ENCODE measurements around the gene SPOCK3. TPM values are rescaled to one million over a fixed set of nuclear protein-coding genes. Genes with fewer than 3 reads are reported as not detected.

Gene SPOCK3
- polyA plus RNA-seq, 2 of the 4 experiments (the other 2 are of a cell fraction) = 0.15 to 0.61 TPM

GRCh38 chr4:167230744-167231143 is 3.5 kb downstream of the SPOCK3 start:
- ATAC-seq = no peak

GRCh38 chr4:167222099-167222498 is 12.2 kb downstream of the SPOCK3 start:
- ATAC-seq (no peak), FAIRE-seq (no peak), DNase-seq (ENCODE audit: low read depth in 1 of 2, low spot score in 1 of 2) (no peak)
- WGBS (ENCODE audit: missing lambda C conversion rate) = 12% methylated on average over 2 of the region's 2 CpGs
- Histone ChIP-seq H3K4me3 (no peak overlapping the region), H3K4me1 (peaks cover 17% of the 10 kb centered on the region; the same call in 2 of the 3 replicates), H3K4me2 (no peak overlapping the region), H3K27ac (no peak overlapping the region), H3K9me3 (no peaks in the 10 kb centered on the region)
- POLR2A ChIA-PET = no interaction called here
- TF ChIP-seq FOXS1 (CRISPR knock-in tag; IDR thresholded peaks at IDR 0.05) (no peak), SREBF2 (IDR thresholded peaks at IDR 0.05) (no peak), E2F6 (IDR thresholded peaks at IDR 0.05; ENCODE audit: borderline replicate concordance, low read depth) (no peak), ZC3H11A (IDR thresholded peaks at IDR 0.05) (no peak)
- CTCF ChIA-PET = no interaction called here

More at GRCh38 chr4:167230744-167231143, 3.5 kb downstream of the SPOCK3 start:
- FAIRE-seq = no peak
- 71% methylated on average over 5 of the region's 5 CpGs for WGBS (ENCODE audit: missing lambda C conversion rate)
- no peak overlapping the region for H3K4me2 ChIP-seq
- H3K9me3 ChIP-seq = no peaks in the 10 kb centered on the region
- H3K4me1 ChIP-seq = no peaks in the 10 kb centered on the region
- ChIA-PET CTCF (no interaction called here), POLR2A (no interaction called here)
- TF ChIP-seq ATOH8 (CRISPR knock-in tag; IDR thresholded peaks at IDR 0.05; ENCODE audit: low read depth) = no peak
- TF ChIP-seq MAX (IDR thresholded peaks at IDR 0.05) = no peak
- TF ChIP-seq RAD21 (conservative IDR thresholded peaks at IDR 0.05 in 1 of 2, IDR thresholded peaks at IDR 0.05 in 1 of 2) = no peak
- no peak for TF ChIP-seq CTCF (IDR thresholded peaks at IDR 0.05)
- TF ChIP-seq EHMT2 (IDR thresholded peaks at IDR 0.05; ENCODE audit: low read depth) = no peak
- no peak for TF ChIP-seq CEBPB (IDR thresholded peaks at IDR 0.05)
- no peak for TF ChIP-seq MYC (IDR thresholded peaks at IDR 0.05; ENCODE audit: borderline replicate concordance, low read length)
- no peak for TF ChIP-seq FOSB (CRISPR knock-in tag; IDR thresholded peaks at IDR 0.05)
- TF ChIP-seq NR3C1 (IDR thresholded peaks at IDR 0.05) = no peak
- TF ChIP-seq POLR2A (IDR thresholded peaks at IDR 0.05; ENCODE audit: low read length) = no peak
- TF ChIP-seq CBX2 (IDR thresholded peaks at IDR 0.05; ENCODE audit: borderline replicate concordance, low read depth) = no peak
- TF ChIP-seq BCL3 (IDR thresholded peaks at IDR 0.05) = no peak
- DNase-seq (ENCODE audit: low read depth in 1 of 2, low spot score in 1 of 2) = no peak
- no peak overlapping the region for H3K27ac ChIP-seq
- no peak overlapping the region for H3K4me3 ChIP-seq

GRCh38 chr4:167221084-167221483 is 13.2 kb downstream of the SPOCK3 start:
- CTCF ChIA-PET = no interaction called here
- FAIRE-seq = no peak
- WGBS (ENCODE audit: missing lambda C conversion rate) = 72% methylated on average over 4 of the region's 4 CpGs
- H3K27ac ChIP-seq = no peak overlapping the region
- POLR2A ChIA-PET = no interaction called here
- H3K9me3 ChIP-seq = no peaks in the 10 kb centered on the region
- ATAC-seq = no peak
- TF ChIP-seq FOSL2 (IDR thresholded peaks at IDR 0.05) = no peak
- TF ChIP-seq FOSL2 (CRISPR knock-in tag; IDR thresholded peaks at IDR 0.05) = no peak
- TF ChIP-seq RARB (CRISPR knock-in tag; IDR thresholded peaks at IDR 0.05) = no peak
- TF ChIP-seq ZSCAN20 (CRISPR knock-in tag; IDR thresholded peaks at IDR 0.05) = no peak
- no peak for TF ChIP-seq CHD4 (IDR thresholded peaks at IDR 0.05; ENCODE audit: borderline replicate concordance)
- no peak for TF ChIP-seq ATOH8 (CRISPR knock-in tag; IDR thresholded peaks at IDR 0.05; ENCODE audit: low read depth)
- no peak for TF ChIP-seq RCOR1 (IDR thresholded peaks at IDR 0.05; ENCODE audit: low read depth, low read length)
- no peak for TF ChIP-seq HMGXB4 (CRISPR knock-in tag; IDR thresholded peaks at IDR 0.05; ENCODE audit: borderline replicate concordance)
- TF ChIP-seq HOXA7 (CRISPR knock-in tag; IDR thresholded peaks at IDR 0.05) = no peak
- no peak for TF ChIP-seq JUNB (IDR thresholded peaks at IDR 0.05)
- H3K4me1 ChIP-seq = peaks cover 17% of the 10 kb centered on the region; the same call in 2 of the 3 replicates
- H3K4me2 ChIP-seq = no peak overlapping the region
- DNase-seq (ENCODE audit: low read depth in 1 of 2, low spot score in 1 of 2) = no peak
- H3K4me3 ChIP-seq = no peak overlapping the region
